Vagina (tissue), 2 donors: ENCODE measurements around the gene PWWP2B.

ENCODE experiments used
- POLR2A ChIP-seq, 2 donors: fragments of 450-650 bp; IDR thresholded peaks; one replicate each; pipeline ENCODE4 v1.6.1; 2017; ENCODE audit warnings: antibody characterized with exemption in 2 of 2, mild to moderate bottlenecking in 2 of 2, moderate library complexity in 2 of 2
- POLR2AphosphoS5 ChIP-seq, 2 donors: sonication (generic); formaldehyde crosslinking; IDR thresholded peaks; one replicate each; pipeline ENCODE4 v1.9.0; 2017; ENCODE audit warnings: antibody characterized with exemption in 2 of 2, mild to moderate bottlenecking in 2 of 2, low read depth in 1 of 2; ENCODE audit not compliant: insufficient read depth in 1 of 2
- TF ChIP-seq, protein P1 (sequence below), 3 experiments: fragments of 450-650 bp in 2 of 3; fragments of 200-600 bp in 1 of 3; sonication (generic) in 1 of 3; IDR thresholded peaks; one replicate each; pipeline ENCODE4 v1.5.1; 2017 to 2019; ENCODE audit warnings: antibody characterized with exemption in 3 of 3, mild to moderate bottlenecking in 2 of 3, moderate library complexity in 2 of 3

DNA sequence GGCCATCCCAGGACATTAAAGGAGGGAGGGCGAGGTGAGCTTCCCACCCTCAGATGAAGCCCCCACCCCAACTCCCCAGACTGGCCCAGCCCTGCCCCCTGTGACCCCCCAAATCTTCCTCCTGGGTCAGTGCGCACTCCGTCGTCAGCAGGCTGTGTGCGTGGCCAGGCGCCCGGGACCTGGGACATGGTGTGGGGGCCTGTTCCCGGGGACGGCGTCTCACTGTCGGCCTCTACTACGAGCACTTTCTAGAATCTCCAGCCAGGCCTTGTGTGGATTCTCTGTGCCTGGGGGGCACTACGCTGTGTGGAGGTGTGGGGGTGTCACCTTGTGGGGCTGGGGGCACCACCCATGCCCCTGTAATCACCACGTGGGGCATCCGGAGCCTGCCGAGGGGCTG lies 9.8 kb downstream of the PWWP2B start:
- TF ChIP-seq, protein P1, sequence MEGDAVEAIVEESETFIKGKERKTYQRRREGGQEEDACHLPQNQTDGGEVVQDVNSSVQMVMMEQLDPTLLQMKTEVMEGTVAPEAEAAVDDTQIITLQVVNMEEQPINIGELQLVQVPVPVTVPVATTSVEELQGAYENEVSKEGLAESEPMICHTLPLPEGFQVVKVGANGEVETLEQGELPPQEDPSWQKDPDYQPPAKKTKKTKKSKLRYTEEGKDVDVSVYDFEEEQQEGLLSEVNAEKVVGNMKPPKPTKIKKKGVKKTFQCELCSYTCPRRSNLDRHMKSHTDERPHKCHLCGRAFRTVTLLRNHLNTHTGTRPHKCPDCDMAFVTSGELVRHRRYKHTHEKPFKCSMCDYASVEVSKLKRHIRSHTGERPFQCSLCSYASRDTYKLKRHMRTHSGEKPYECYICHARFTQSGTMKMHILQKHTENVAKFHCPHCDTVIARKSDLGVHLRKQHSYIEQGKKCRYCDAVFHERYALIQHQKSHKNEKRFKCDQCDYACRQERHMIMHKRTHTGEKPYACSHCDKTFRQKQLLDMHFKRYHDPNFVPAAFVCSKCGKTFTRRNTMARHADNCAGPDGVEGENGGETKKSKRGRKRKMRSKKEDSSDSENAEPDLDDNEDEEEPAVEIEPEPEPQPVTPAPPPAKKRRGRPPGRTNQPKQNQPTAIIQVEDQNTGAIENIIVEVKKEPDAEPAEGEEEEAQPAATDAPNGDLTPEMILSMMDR (IDR thresholded peaks at IDR 0.05) = no peak
- TF ChIP-seq POLR2A (IDR thresholded peaks at IDR 0.05) (no peak), POLR2AphosphoS5 (IDR thresholded peaks at IDR 0.05; ENCODE audit: insufficient read depth in 1 of 2, low read depth in 1 of 2) (no peak)
